RWPE2 (cell line): ENCODE results near the gene PSMB5.

Source experiments
- ATAC-seq: fragments of 200-7000 bp; cut with Tn5 transposase; 3 replicates; pipeline ENCODE4 v1.9.1; 2021; ENCODE audit warnings: low read depth
- DNase-seq: peaks from one replicate; pipeline ENCODE4 v3.0.0-alpha.2; 2020; ENCODE audit warnings: low spot score
- H3K27ac ChIP-seq: fragments of 450-650 bp; 2 replicates; pipeline ENCODE4 v1.5.1; 2017; ENCODE audit warnings: mild to moderate bottlenecking; ENCODE audit not compliant: poor library complexity, severe bottlenecking
- H3K27me3 ChIP-seq: fragments of 250-450 bp; sonication (Bioruptor Pico); 2 replicates; pipeline ENCODE4 v1.5.1; 2021; ENCODE audit warnings: mild to moderate bottlenecking, moderate library complexity; ENCODE audit not compliant: insufficient read depth, poor library complexity, severe bottlenecking
- H3K36me3 ChIP-seq: fragments of 250-450 bp; sonication (Bioruptor Pico); 2 replicates; pipeline ENCODE4 v1.5.1; 2020; ENCODE audit warnings: low read depth, mild to moderate bottlenecking, moderate library complexity
- H3K4me1 ChIP-seq: fragments of 250-450 bp; sonication (Bioruptor Pico); 2 replicates; pipeline ENCODE4 v1.5.1; 2021; ENCODE audit warnings: mild to moderate bottlenecking, moderate library complexity; ENCODE audit not compliant: insufficient read depth, poor library complexity, severe bottlenecking
- H3K4me3 ChIP-seq: fragments of 250-450 bp; sonication (Bioruptor Pico); 2 replicates; pipeline ENCODE4 v1.5.1; 2021; ENCODE audit warnings: mild to moderate bottlenecking, moderate library complexity; ENCODE audit not compliant: severe bottlenecking
- H3K9me3 ChIP-seq: fragments of 250-450 bp; sonication (Bioruptor Pico); 2 replicates; pipeline ENCODE4 v1.5.1; 2021; ENCODE audit warnings: mild to moderate bottlenecking, moderate library complexity; ENCODE audit not compliant: severe bottlenecking
- TF ChIP-seq, protein P1 (sequence below): fragments of 450-650 bp; IDR thresholded peaks from one replicate; pipeline ENCODE4 v1.5.1; 2017; ENCODE audit warnings: mild to moderate bottlenecking, moderate library complexity; ENCODE audit not compliant: poor library complexity, severe bottlenecking

PSMB5 gene

DNA sequence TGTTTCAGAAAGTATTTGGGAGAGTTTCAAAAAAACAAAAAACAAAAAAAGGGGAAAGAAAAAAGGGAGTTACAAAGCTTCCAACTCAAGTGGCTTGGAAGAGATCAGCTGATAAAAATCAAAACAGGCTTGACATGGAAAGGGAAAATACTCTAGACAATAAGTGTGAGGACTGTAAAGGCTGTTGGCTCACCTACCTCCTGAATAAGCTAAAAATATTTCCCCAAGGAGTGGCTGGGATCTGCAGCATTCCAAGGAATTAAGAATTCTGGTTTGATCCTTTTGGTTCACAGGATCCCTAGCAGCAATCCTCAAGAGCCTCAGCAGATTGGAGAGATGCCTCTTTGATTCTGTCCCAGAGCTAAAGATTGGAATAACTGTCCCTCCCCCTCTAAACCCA is 41.2 kb downstream of the PSMB5 start:
- Histone ChIP-seq H3K9me3 (no peaks in the 10 kb centered on the region), H3K4me1 (peaks cover 5% of the 10 kb centered on the region), H3K27ac (no peak overlapping the region), H3K36me3 (peaks cover 32% of the 10 kb centered on the region; the same call in 1 of the 2 replicates), H3K4me3 (no peak overlapping the region), H3K27me3 (no peaks in the 10 kb centered on the region)
- TF ChIP-seq, protein P1, sequence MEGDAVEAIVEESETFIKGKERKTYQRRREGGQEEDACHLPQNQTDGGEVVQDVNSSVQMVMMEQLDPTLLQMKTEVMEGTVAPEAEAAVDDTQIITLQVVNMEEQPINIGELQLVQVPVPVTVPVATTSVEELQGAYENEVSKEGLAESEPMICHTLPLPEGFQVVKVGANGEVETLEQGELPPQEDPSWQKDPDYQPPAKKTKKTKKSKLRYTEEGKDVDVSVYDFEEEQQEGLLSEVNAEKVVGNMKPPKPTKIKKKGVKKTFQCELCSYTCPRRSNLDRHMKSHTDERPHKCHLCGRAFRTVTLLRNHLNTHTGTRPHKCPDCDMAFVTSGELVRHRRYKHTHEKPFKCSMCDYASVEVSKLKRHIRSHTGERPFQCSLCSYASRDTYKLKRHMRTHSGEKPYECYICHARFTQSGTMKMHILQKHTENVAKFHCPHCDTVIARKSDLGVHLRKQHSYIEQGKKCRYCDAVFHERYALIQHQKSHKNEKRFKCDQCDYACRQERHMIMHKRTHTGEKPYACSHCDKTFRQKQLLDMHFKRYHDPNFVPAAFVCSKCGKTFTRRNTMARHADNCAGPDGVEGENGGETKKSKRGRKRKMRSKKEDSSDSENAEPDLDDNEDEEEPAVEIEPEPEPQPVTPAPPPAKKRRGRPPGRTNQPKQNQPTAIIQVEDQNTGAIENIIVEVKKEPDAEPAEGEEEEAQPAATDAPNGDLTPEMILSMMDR, result no peak
- no peak for DNase-seq
- ATAC-seq, result no peak

DNA sequence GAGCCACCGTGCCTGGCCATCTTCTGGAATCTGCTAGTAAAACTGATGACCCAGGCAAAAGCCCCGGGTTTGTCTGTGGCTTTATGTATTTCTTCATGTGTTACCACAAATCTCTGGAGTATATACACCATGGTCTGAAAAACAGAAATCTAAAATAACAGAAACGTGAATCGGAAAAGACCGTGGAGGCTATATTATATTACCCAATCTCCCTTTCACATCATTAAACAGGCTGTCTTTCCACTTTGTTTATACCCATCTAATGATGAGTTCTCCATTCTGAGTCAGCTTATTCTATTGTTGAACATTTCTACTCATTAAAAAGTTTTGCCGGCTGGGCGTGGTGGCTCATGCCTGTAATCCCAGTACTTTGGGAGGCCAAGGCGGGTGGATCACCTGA is 42.8 kb downstream of the PSMB5 start:
- Histone ChIP-seq H3K9me3 (no peaks in the 10 kb centered on the region), H3K4me3 (no peak overlapping the region), H3K4me1 (peaks cover 5% of the 10 kb centered on the region), H3K36me3 (peaks cover 38% of the 10 kb centered on the region), H3K27ac (no peak overlapping the region), H3K27me3 (no peaks in the 10 kb centered on the region)
- TF ChIP-seq, protein P1, result no peak
- DNase-seq, result no peak
- ATAC-seq, result no peak

DNA sequence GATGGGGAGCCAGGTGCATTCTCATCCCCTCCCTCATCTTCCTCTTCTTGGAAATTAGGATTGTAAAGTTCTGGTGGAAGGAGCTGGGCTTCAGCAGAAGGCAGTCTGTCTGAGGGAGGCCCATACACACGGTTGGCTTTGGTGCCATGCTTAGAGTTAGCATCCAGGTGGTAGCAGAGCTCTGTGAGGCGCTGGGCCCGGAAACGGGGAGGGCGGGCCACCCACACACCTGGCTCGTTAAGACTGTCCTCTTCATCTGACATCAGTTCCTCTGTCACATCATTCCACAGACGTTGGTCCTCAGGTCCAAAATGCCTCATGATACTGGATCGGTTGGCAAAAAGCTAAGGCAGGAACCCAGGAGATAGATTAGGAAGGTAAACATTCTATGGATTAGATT is 47.4 kb downstream of the PSMB5 start:
- ATAC-seq (no peak), DNase-seq (no peak)
- Histone ChIP-seq H3K4me1 (peaks cover 4% of the 10 kb centered on the region), H3K9me3 (no peaks in the 10 kb centered on the region), H3K27me3 (no peaks in the 10 kb centered on the region), H3K4me3 (no peak overlapping the region), H3K36me3 (peaks cover 31% of the 10 kb centered on the region), H3K27ac (no peak overlapping the region)
- TF ChIP-seq, protein P1, result no peak

DNA sequence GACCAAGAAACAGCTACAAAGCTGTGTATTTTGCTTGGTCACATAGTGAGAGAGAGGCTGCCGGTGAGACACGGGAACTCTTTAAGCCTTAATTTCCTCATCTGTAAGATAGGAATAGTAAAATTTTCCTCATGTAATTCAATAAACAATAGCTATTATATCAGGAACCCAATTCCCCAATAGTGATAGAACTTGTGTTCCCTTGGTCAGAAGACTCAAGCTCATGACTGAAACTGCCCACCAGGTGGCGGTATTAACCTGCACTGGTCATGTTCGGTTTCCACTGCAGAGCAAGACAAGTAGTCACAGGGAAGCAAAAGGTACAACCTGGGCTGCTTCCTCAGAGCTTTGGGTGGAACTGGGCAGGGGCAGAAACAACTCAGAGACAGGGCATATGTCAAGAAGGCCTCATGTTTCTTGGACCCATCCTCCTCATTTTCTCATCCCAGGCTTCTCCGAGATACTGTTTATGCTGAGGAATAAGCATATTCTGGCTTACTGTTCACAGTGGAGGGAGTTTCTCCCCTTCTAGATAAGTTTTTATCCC is 48.1 kb downstream of the PSMB5 start:
- Histone ChIP-seq H3K27ac (peak overlapping the region; percentile 2), H3K27me3 (no peaks in the 10 kb centered on the region), H3K4me1 (peaks cover 4% of the 10 kb centered on the region), H3K9me3 (no peaks in the 10 kb centered on the region), H3K4me3 (no peak overlapping the region), H3K36me3 (peaks cover 25% of the 10 kb centered on the region)
- TF ChIP-seq, protein P1, result peak; percentile 99
- ATAC-seq, result peak; percentile 51
- peak; percentile 85 for DNase-seq

DNA sequence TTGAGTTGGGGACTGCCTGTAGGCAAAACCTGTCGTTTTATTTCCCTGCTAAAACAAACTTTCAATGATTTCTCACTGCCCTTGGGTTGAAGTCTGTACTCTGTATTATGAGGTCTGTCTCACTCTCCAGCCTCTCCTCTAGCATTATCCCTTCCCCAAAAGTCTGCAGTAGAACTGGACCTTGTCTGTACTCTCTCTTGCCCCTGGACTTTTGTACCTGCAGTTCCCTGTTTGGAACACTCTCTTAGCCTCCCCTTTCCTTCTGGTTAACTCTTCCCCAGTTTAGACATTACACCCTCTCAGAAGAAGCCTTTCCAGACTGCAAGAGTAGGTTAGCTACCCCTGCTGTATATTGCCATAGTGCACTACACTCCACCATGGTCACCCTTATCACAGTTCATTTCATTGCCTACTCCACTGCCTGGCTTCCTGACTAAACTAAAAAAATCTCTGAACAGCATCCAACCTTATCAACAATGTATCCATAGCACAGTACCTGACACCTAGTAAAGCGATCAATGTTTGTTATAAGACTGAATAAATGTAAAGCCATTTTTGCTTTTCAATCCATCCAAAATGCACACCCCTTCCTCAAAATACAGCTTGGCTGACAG is 48.7 kb downstream of the PSMB5 start:
- Histone ChIP-seq H3K27ac (peak overlapping the region; percentile 2), H3K27me3 (no peaks in the 10 kb centered on the region), H3K4me1 (peaks cover 4% of the 10 kb centered on the region), H3K36me3 (peaks cover 27% of the 10 kb centered on the region), H3K4me3 (no peak overlapping the region), H3K9me3 (no peaks in the 10 kb centered on the region)
- DNase-seq (no peak), ATAC-seq (no peak)
- TF ChIP-seq, protein P1, result no peak
